Measurements from ENCODE around the gene TMEM109.
A peak's percentile ranks its signal among the peaks of the same experiment; 100 is the strongest.
"Not testable (repeated sequence)": the region's sequence is repeated elsewhere in the genome, so short reads cannot be mapped to it uniquely, and the experiment has no call there.

Gene TMEM109

DNA sequence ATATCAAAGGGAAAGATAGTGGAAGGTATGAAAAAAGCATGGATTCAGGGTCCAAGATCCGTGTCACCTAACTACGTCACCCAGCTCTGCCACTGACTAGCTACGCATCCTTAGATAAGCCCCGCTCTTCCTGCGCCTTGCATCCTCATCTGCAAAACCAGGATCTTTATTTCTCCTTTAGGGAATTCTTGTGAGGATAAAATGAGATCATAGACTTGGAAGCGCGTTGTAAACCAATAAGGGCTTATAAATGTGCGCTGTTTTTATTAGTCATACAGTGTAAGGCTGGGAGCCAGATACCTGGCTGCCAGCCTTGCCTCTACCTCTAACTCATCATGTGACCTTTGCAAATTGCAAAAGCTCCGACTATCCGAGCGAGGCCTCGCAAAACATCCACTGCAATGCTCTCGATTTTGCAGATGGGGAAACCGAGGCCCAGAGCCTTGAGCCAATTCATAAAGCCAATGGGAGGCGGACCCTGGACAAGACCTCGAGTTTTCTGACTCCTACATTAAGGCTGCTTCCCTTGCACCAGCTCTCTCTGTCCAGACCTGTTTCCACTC is 8.3 kb upstream of the TMEM109 start:
- H3K36me3 ChIP-seq (ENCODE audit: insufficient read depth, low read length), result peaks cover 28% of the 10 kb centered on the region; the same call in 1 of the 2 replicates

DNA sequence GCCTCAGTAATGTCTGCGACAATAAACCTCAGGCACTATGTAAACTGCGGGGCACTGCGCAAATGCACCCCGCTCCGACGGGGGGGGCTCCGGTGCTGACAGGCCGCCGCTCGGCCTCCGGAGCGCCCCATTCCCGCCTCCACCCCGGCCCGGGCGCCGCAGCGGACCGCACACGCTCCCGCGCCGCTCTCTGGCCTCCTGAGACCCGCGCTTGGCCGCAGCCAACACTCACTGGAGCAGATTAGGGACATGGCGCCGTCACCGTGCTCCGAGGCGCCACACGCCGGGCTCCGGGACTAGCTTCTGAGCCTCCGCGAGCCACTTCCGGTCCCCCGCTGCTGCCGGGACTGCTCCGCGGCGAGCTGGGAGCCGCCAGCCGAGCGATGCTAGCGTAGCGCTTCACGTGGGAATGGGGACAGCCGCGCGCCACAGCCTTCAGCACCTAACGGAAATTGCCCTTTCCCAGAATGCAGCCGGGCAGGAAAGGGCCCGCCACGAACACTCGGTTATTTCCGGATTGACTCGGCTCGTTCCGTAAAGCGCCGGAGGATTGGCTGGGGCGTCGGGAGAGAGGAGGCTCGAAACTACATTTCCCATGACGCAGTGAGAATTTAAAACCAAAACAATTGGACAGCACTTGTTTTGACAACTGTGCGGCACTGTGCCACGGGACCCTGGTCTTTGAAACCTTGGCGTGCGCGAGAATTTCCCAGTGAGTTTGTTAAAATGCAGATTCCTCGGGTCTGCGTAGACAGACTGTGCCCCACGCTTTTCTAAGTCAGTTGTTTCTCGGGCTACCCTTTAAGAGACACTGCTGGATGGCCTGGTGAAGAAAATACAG is 7.6 kb upstream of the TMEM109 start, which contains the start of gene PRPF19:
Gene PRPF19, minus strand, starts transcription at position 454 of the 841 bp plus-strand sequence. Its CDS starts 203 bp downstream, at position 251.
- H3K27me3 ChIP-seq (ENCODE audit: insufficient read depth, low read length, poor library complexity, severe bottlenecking), result no peaks in the 10 kb centered on the region
- H3K4me1 ChIP-seq (ENCODE audit: insufficient read depth, low read length, poor library complexity, severe bottlenecking), result peaks cover 41% of the 10 kb centered on the region
- peaks cover 50% of the 10 kb centered on the region for H3K79me2 ChIP-seq (ENCODE audit: insufficient read depth, low read length)
- peak within 1 kb of the TSS; percentile 90 for H2AFZ ChIP-seq (ENCODE audit: low read length)
- TF ChIP-seq EZH2phosphoT487 (IDR thresholded peaks at IDR 0.05; ENCODE audit: borderline replicate concordance), result no peak
- TF ChIP-seq, protein P1, sequence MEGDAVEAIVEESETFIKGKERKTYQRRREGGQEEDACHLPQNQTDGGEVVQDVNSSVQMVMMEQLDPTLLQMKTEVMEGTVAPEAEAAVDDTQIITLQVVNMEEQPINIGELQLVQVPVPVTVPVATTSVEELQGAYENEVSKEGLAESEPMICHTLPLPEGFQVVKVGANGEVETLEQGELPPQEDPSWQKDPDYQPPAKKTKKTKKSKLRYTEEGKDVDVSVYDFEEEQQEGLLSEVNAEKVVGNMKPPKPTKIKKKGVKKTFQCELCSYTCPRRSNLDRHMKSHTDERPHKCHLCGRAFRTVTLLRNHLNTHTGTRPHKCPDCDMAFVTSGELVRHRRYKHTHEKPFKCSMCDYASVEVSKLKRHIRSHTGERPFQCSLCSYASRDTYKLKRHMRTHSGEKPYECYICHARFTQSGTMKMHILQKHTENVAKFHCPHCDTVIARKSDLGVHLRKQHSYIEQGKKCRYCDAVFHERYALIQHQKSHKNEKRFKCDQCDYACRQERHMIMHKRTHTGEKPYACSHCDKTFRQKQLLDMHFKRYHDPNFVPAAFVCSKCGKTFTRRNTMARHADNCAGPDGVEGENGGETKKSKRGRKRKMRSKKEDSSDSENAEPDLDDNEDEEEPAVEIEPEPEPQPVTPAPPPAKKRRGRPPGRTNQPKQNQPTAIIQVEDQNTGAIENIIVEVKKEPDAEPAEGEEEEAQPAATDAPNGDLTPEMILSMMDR (conservative IDR thresholded peaks at IDR 0.05; ENCODE audit: low read length), result no peak
- H3K9ac ChIP-seq (ENCODE audit: low read depth, low read length, poor library complexity, severe bottlenecking), result peak within 1 kb of the TSS; percentile 98
- no peaks in the 10 kb centered on the region for H3K9me2 ChIP-seq (replicated peaks; ENCODE audit: low read depth, low read length)
- H4K20me1 ChIP-seq (ENCODE audit: insufficient read depth, low read length, poor library complexity, severe bottlenecking), result peaks cover 37% of the 10 kb centered on the region
- H3K36me3 ChIP-seq (ENCODE audit: insufficient read depth, low read length), result peaks cover 21% of the 10 kb centered on the region; the same call in 1 of the 2 replicates
- H3K4me2 ChIP-seq (ENCODE audit: low read depth, low read length, poor library complexity, severe bottlenecking), result peak within 1 kb of the TSS; percentile 100
- no peaks in the 10 kb centered on the region for H3K9me3 ChIP-seq (ENCODE audit: insufficient read depth, low read depth, low read length)
- no peaks in the 10 kb centered on the region for H3F3A ChIP-seq (ENCODE audit: low read depth)
- H3K4me3 ChIP-seq (ENCODE audit: low read length, poor library complexity, severe bottlenecking), result peak within 1 kb of the TSS; percentile 99

More for the DNA sequence above, 8.3 kb upstream of the TMEM109 start:
- TF ChIP-seq EZH2phosphoT487 (IDR thresholded peaks at IDR 0.05; ENCODE audit: borderline replicate concordance), result no peak
- TF ChIP-seq, protein P1 (conservative IDR thresholded peaks at IDR 0.05; ENCODE audit: low read length), result no peak
- no peaks in the 10 kb centered on the region for H3F3A ChIP-seq (ENCODE audit: low read depth)
- no peaks in the 10 kb centered on the region for H3K9me2 ChIP-seq (replicated peaks; ENCODE audit: low read depth, low read length)
- peak overlapping the region; percentile 100 for H3K4me2 ChIP-seq (ENCODE audit: low read depth, low read length, poor library complexity, severe bottlenecking)
- peaks cover 38% of the 10 kb centered on the region for H3K4me1 ChIP-seq (ENCODE audit: insufficient read depth, low read length, poor library complexity, severe bottlenecking)
- no peaks in the 10 kb centered on the region for H3K9me3 ChIP-seq (ENCODE audit: insufficient read depth, low read depth, low read length)
- peak overlapping the region; percentile 99 for H3K4me3 ChIP-seq (ENCODE audit: low read length, poor library complexity, severe bottlenecking)
- H4K20me1 ChIP-seq (ENCODE audit: insufficient read depth, low read length, poor library complexity, severe bottlenecking), result peaks cover 37% of the 10 kb centered on the region
- H2AFZ ChIP-seq (ENCODE audit: low read length), result peak overlapping the region; percentile 67; the same call in 1 of the 2 replicates
- H3K79me2 ChIP-seq (ENCODE audit: insufficient read depth, low read length), result peaks cover 53% of the 10 kb centered on the region
- no peaks in the 10 kb centered on the region for H3K27me3 ChIP-seq (ENCODE audit: insufficient read depth, low read length, poor library complexity, severe bottlenecking)
- peak overlapping the region; percentile 98 for H3K9ac ChIP-seq (ENCODE audit: low read depth, low read length, poor library complexity, severe bottlenecking)

DNA sequence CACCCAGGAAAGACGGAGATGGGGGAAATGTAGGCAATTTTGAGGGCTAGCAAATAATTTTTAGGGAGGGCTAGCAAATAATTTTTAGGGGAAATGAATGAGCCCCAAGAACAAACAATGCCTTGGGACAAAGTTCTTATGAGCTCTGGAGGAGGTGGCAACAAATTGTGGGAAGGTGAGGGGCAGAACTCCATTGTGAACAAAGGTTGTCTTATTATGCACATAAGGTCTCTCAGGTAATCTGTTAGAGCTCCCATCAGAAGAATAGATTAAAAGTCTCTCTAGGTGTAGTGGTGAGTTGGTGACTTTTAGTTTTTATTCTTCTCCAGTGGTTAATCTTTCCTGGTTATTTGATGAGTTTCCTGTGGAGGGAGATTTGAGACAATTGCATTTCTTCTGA is 5.2 kb upstream of the TMEM109 start:
- H3K79me2 ChIP-seq (ENCODE audit: insufficient read depth, low read length), result peaks cover 25% of the 10 kb centered on the region
- H3K36me3 ChIP-seq (ENCODE audit: insufficient read depth, low read length), result no peaks in the 10 kb centered on the region
- H3K9me2 ChIP-seq (replicated peaks; ENCODE audit: low read depth, low read length), result no peaks in the 10 kb centered on the region

DNA sequence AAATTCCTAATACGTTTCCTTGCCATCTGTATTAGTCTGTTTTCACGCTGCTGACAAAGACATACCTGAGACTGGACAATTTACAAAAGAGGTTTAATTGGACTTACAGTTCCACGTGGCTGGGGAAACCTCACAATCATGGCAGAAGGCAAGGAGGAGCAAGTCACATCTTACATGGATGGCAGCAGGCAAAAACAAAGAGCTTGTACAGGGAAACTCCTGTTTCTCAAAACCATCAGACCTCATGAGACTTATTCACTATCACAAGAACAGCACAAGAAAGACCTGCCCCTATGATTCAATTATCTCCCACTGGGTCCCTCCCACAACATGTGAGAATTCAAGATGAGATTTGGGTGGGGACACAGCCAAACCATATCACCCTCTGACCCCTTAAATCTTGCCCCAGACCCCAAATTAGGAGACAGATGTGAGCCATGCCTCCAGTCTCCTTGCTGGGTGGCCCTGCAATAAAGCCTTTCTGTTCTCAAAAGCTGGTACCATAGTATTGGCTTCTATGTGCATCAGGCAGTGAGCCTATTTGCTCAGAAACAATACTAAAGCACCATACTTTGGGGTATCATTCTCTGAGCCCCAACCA is 4.2 kb upstream of the TMEM109 start:
- not testable (repeated sequence) for H3K9me3 ChIP-seq (ENCODE audit: insufficient read depth, low read depth, low read length); H3K9ac ChIP-seq (ENCODE audit: low read depth, low read length, poor library complexity, severe bottlenecking); H3K36me3 ChIP-seq (ENCODE audit: insufficient read depth, low read length); H3K27me3 ChIP-seq (ENCODE audit: insufficient read depth, low read length, poor library complexity, severe bottlenecking); H3K4me2 ChIP-seq (ENCODE audit: low read depth, low read length, poor library complexity, severe bottlenecking); H2AFZ ChIP-seq (ENCODE audit: low read length); H3K9me2 ChIP-seq (replicated peaks; ENCODE audit: low read depth, low read length); H3K4me3 ChIP-seq (ENCODE audit: low read length, poor library complexity, severe bottlenecking); H3F3A ChIP-seq (ENCODE audit: low read depth)
- H4K20me1 ChIP-seq (ENCODE audit: insufficient read depth, low read length, poor library complexity, severe bottlenecking), result peaks cover 14% of the 10 kb centered on the region
- H3K79me2 ChIP-seq (ENCODE audit: insufficient read depth, low read length), result peaks cover 23% of the 10 kb centered on the region
- peaks cover 23% of the 10 kb centered on the region for H3K4me1 ChIP-seq (ENCODE audit: insufficient read depth, low read length, poor library complexity, severe bottlenecking)

More for the DNA sequence above, 5.2 kb upstream of the TMEM109 start:
- Histone ChIP-seq H3K4me3 (ENCODE audit: low read length, poor library complexity, severe bottlenecking) (no peak overlapping the region), H3K9me3 (ENCODE audit: insufficient read depth, low read depth, low read length) (no peaks in the 10 kb centered on the region), H3F3A (ENCODE audit: low read depth) (no peaks in the 10 kb centered on the region), H4K20me1 (ENCODE audit: insufficient read depth, low read length, poor library complexity, severe bottlenecking) (peaks cover 24% of the 10 kb centered on the region), H3K9ac (ENCODE audit: low read depth, low read length, poor library complexity, severe bottlenecking) (no peak overlapping the region), H3K27me3 (ENCODE audit: insufficient read depth, low read length, poor library complexity, severe bottlenecking) (no peaks in the 10 kb centered on the region), H3K4me1 (ENCODE audit: insufficient read depth, low read length, poor library complexity, severe bottlenecking) (peaks cover 32% of the 10 kb centered on the region), H3K4me2 (ENCODE audit: low read depth, low read length, poor library complexity, severe bottlenecking) (no peak overlapping the region), H2AFZ (ENCODE audit: low read length) (no peak overlapping the region)
- TF ChIP-seq, protein P1 (conservative IDR thresholded peaks at IDR 0.05; ENCODE audit: low read length), result no peak
- no peak for TF ChIP-seq EZH2phosphoT487 (IDR thresholded peaks at IDR 0.05; ENCODE audit: borderline replicate concordance)
